ENCODE results near the gene PARD6A.

- TF ChIP-seq, protein P1, sequence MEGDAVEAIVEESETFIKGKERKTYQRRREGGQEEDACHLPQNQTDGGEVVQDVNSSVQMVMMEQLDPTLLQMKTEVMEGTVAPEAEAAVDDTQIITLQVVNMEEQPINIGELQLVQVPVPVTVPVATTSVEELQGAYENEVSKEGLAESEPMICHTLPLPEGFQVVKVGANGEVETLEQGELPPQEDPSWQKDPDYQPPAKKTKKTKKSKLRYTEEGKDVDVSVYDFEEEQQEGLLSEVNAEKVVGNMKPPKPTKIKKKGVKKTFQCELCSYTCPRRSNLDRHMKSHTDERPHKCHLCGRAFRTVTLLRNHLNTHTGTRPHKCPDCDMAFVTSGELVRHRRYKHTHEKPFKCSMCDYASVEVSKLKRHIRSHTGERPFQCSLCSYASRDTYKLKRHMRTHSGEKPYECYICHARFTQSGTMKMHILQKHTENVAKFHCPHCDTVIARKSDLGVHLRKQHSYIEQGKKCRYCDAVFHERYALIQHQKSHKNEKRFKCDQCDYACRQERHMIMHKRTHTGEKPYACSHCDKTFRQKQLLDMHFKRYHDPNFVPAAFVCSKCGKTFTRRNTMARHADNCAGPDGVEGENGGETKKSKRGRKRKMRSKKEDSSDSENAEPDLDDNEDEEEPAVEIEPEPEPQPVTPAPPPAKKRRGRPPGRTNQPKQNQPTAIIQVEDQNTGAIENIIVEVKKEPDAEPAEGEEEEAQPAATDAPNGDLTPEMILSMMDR (optimal IDR thresholded peaks at IDR 0.05 in 1 of 3, IDR thresholded peaks at IDR 0.05 in 1 of 3, conservative IDR thresholded peaks at IDR 0.05 in 1 of 3; ENCODE audit: extremely low read depth in 1 of 3, insufficient read depth in 2 of 3, low read length in 3 of 3) = peak; percentile 88 to 95 (median 89)
- TF ChIP-seq EZH2 (IDR thresholded peaks at IDR 0.05; ENCODE audit: low read length) = no peak
Measured at GRCh38 chr16:67667817-67668494, 7.2 kb downstream of the PARD6A start.

Data from keratinocyte (primary cell).